NCI-H446 treated with DMSO at 0.1 percent for 48 hours (cell line): ENCODE data around the gene NTRK2.

ENCODE experiments used
- DNase-seq: peaks from one replicate; lab custom pipeline; 2025; lab: John Stamatoyannopoulos, UW

Gene NTRK2

DNA sequence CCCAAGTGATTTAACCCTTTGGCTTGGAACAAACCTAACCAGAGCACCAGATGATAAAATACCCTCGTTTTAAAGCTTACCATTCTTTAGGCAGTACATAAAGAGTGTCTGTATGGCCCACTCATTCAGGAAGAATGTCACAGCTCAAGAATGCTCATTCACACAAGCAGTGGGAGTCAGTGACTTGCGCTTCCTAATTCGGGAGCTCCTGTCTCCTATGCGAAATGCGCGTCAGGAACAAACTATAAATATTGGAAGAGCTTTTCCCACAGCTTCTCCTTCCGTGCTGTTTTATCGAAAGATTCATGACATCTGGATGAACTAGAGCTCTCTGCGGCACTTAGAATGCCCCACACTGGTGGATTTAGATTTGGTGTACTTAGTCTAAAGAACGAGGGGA, 66.6 kb downstream of the NTRK2 start:
- DNase-seq: no peak

DNA sequence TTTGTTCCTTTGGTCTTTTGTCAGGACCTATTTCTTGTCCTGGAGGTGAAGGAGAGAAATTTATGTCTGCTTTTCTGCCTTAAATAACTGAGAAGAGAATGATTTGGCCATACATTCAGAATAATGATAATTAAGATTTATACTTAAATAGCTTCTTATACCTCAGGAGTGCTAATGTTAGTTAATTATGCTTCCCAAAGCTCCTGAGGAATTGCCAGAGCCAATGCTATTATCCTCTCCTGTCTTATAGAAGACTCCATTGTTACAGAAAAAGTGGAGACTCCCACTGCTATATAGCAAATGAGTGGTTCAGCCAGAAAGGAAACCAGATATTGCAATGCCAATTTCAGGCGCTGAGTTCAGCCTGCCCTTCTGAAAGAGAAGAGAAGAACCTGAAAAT, 67.0 kb downstream of the NTRK2 start:
- DNase-seq: no peak

DNA sequence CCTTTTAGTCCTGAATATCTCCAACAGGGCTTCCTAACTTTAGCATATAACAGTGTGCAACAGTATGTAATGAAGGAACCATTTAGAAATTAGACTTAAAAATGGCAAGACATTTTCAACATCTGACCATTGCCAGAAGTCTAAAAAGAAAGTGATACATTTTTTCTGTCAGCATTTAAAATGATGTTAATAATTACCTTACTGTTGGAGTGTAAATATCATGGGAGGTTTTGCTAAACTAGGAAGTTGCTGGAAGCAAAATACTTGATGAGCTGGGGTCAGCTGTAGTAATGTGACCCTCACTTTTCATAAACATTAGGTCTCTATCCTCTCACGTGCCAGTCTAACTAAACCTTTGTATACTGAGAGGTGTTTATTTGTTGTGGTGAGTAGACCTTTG, 68.8 kb downstream of the NTRK2 start:
- no peak for DNase-seq

DNA sequence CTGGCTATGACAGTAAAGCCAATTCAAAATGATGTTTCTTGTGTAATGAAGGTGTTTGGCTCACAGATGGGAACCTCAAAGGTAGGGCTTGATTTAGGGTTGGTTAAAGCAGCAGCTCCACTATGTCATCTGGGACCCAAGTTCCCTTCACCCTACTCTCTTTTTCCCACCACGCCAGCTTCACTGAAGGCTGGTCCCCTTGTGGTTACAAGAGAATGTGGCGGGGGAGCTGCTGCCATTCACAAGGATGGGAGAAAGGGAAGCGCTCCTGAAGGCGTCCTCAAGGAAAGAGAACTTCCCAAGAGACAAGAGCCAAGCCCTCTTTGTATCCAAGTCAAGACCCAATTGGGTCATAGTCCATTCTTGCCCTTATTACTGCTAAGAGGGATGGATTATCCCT, 72.7 kb downstream of the NTRK2 start:
- DNase-seq: no peak

DNA sequence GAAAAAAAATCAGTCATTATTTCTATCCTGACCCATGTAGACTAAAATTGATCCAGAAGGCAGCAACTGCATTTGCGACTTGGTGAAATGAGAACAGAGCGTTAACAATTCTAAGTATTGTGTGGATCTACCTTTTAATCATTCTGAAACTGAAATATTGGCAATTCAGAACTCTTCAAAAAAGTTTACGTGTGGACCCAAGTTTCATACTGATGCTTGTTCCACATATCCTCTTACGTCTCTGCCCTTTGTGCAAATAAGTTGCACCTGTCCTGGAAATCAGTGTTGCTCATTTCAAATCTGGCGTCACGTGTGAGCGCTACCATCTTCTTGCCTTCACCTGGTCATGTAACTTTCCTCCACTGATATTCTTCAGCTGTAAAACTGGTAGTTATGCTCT, 74.7 kb downstream of the NTRK2 start:
- no peak for DNase-seq

DNA sequence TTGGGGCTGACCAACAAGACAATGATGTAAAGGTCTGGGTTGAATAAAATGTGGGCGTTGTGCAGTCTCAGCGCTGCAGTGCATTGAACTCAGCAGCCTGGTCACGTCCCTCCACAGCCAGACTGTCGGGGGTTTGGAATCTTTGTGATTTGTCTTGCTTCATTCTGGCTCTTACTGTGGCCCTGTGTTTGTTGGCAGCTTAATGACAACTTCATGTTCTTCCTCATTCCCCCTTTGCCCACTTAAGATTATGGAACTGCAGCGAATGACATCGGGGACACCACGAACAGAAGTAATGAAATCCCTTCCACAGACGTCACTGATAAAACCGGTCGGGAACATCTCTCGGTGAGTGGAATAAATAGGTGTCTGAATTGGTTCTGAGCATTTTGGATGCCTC, 75.2 kb downstream of the NTRK2 start:
- no peak for DNase-seq

DNA sequence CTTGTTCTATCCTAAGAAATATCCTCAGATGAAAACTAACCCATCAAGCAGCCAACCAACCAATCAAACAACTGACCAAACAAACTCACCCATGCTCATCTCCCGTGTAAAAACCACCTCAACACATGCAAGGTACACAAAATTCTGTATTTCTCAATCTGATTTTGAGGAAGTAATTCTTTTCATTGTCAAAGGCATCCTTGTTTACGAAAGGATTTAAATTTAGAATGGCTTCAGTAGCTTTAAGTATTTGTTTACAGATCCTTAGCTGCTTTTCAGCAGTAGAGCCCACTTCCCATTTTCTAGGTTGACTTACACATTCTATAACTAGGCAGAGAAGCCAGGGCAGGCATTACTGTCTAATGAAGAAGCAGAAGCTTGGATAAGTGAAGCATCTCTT, 78.6 kb downstream of the NTRK2 start:
- DNase-seq: no peak

DNA sequence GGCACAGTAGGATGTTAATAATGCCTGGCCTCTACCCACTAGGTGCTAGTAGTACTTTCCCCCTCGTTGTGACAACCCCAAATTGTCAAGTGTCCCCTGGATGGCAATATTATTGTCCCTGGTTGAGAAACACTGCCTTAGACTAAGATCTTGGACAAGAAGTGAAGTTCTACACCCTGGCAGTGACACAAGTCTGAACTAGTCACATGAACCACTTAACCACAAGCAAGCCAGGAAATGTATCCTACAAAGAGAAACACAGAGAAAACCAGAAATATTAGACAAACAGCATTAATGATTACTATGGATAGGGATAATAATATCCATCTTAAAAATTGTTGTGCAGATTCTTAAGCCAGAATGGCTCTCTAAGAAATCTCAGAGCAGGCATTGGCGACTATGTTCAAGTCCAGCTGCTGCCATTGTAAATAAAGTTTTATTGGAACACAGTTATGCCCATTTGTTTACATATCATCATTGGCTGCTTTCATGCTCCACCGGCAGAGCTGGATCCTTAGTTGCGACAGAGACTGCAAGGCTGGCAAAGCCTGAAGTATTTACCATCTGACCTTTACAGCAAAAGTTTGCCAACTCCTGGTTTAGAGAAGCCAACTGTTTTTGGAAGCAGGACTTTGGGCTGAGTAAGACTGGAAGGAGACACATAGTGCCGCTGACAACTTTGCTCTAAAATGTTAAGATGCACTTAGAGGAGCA, 80.8 kb downstream of the NTRK2 start:
- DNase-seq: no peak

DNA sequence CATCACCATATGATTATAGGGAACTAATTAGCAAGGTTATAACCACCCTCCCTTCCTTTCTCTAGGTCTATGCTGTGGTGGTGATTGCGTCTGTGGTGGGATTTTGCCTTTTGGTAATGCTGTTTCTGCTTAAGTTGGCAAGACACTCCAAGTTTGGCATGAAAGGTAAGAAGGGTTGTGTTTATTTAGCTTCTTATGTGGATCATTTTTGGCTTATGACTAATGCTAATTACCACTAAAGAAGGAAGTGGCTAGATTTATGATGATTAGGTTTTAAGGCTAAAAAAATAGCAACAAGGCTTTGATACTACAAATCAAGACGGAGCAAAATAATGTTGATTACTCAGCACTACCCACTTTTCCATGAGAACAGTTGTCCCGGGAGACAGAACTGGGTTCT, 82.4 kb downstream of the NTRK2 start:
- DNase-seq: no peak

DNA sequence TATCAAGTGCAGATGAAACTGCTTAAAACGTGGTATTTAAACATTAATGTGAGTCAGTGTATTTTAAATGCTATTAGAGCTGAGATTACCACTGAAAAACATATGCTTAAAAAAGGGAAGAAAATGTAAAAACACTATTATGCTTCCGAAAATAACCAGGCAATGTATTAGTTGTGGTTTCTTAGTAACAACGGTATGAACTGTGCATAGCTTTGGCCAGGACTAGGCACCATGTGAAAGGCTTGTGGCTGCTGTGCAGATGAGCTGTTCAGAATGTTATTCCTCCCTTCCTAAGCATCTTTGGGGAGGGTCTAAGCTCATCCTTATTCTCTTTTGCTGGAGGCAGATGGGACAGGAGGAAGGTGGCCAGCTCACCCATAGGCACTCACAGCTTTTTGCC, 84.9 kb downstream of the NTRK2 start:
- DNase-seq: no peak

DNA sequence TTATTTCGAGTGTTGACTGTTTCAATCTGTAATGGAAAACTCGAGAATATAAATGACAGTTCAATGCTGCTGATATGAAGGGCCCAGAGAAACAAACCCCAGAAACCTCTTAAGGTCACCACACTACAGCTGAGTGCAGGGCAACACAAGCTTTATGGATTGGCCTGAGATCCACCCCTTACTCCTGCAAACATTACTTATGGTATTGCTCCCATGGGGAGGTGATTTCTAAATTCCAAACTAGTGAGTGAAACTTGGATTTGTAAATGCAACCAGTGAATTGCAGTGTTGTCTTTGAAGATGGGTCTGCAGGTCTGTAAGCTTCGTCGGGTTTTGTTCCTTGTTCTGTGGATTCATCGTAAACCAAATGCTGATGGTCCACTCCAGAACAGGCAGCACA, 85.4 kb downstream of the NTRK2 start:
- DNase-seq: no peak

DNA sequence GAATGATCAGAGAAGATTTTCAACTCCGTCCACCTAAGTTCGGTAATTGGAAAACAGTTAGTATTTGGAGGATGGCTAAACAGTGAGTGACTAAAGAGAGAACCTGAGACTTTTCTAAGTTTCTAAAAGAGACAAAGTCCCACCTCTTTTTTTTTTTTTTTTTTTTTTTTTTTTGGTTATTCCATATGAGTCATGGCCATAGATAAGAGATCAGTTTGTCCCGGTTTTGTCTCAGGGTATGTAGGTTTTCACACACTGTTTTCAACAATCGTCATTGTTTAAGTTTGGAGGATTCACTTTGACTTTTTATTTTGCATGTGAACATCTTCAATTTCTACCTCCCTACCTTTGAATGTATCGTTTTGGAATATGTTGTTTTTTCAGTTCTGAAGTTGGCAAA, 85.9 kb downstream of the NTRK2 start:
- DNase-seq: no peak

DNA sequence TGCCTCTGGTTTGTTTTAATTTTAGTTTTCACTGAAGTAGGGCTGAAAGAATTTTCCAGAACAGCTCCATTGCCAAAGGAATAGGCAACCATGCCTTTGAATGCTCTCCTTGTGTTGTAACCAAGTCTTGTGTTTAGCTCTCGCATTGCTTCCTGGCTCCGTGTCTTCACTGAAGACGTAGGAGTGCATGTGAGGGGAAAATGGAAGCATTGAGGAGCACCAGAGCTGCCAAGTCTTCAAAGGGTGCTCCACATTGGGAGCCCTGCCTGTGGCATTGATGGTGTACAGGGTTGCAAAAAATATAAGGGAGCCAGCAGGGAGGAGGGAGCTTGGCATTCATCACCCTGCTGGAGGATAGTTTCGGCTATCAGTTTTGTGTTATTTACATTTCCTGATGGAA, 86.6 kb downstream of the NTRK2 start:
- no peak for DNase-seq

DNA sequence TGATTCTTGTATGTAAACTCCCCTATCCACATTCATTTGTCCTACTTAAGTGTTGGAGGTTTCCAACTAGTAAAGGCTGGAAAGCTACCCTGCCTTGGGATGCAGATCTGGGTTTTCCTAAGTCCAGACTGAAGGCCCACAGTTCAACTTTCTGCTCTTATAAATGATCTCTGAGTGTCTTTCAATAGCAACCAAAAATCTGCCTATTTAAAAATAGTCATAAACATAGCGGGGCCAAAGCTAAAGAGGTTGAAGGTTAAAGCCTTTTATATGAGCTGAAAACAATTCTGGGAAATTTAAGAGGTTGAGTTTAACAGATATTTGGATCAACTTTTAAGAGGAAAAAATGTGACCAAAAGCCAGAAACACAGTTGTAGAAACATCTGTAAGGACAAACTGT, 87.2 kb downstream of the NTRK2 start:
- DNase-seq: no peak

DNA sequence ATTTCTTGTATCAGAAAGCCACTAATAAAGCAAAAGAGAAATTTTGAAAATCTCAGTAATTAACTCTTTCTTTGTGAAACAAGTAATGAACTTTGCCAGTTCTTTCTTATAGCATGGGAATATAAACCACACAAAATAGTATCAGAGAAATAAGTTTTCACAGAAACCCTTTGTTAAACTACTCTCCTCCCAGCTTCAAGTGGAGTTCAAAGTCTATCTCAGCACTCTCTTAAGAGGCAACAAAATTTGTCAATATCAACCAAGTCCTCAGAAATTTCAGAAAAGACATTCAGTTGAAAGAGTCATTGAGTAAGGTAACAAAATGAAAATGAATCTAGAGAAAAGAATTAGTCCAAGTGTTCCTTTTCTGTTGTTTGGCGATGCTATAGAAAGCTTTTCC, 89.3 kb downstream of the NTRK2 start:
- no peak for DNase-seq

DNA sequence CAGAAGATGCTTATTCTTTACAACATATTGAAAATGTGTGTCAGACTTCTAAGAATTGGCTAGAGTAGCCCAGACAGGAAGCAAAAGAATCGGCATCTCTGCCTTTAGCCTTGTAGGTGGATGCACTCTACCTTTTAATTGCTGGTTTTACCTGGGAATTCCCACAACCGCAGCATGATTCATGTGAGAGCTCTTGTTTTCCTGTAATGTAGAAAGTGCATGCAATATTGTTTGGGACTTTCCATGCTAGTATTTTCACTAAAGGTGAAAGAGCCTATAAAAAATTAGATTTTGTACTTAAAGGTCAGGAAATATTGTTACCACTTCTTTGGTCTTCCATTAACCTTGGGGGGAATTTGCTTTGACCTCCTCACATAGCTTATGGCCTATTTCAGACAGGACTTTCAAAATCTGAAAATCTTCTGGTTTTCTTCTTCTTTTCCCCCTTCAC, 89.8 kb downstream of the NTRK2 start:
- DNase-seq: no peak

DNA sequence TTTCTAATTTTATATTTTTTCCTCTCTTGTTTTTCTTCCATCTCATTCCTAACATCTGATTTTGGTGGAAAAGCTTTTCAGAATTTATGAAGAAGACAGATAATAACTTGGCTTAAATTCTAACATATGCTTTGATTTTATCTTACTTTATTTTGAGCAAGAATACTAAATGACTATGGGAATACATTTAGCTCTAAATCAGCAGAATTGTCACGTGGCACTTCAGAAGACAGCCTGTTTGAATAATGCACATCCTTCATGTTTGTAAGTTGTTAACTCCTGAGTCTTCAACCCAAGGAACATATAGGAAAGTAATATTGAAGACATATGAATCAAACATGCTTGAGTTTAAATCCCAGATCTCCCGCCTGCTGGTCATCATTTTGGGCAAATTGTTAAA, 90.3 kb downstream of the NTRK2 start:
- no peak for DNase-seq

DNA sequence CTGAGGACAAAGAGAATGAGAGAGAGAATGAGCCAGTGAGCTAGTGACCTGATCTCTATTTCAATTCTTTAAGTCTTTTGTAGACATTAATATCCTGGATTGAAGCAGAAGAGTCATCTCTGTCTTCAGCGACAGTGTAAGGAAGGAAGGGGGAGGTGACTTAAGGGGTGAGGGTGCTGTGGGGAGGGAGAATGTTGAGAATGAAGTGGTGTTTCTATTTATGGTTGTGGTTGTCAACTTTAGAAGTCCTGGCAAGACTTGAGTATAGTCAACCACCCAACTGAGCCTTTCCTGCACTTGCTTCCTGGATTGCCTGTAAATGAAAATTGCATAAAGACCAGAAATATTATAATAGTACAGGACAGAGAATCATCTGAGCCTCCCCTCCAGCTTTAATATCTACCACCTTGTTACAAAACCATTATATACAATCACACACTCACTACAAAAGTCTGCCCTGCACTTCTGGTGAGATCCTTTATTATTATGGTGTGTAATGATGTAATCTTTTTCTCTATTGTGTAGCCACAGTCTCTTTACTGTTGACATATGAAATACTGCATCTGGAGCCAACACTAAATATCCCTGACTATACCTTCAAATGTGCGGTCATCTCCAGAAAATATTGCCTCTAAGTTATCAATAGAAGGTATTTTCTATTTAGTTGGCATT, 91.7 kb downstream of the NTRK2 start:
- no peak for DNase-seq

DNA sequence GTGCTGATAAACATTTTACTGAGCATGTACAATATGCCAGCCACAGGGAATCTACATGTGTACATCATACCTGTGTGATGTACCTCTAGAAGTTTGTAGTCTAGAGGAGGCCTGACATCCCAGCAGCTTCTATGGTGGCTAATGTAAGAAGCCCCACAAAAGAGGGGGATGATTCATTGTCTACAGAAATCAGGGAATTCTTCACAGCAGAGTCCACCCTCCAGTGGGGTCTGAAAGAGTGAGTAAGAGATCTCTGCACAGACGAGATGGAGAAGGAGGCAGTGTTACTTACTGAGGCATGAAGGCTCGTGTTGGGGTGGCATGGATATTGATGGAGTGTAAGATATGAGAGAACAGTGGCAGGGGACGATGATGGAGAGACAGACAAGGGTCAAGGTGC, 103.0 kb downstream of the NTRK2 start:
- no peak for DNase-seq

DNA sequence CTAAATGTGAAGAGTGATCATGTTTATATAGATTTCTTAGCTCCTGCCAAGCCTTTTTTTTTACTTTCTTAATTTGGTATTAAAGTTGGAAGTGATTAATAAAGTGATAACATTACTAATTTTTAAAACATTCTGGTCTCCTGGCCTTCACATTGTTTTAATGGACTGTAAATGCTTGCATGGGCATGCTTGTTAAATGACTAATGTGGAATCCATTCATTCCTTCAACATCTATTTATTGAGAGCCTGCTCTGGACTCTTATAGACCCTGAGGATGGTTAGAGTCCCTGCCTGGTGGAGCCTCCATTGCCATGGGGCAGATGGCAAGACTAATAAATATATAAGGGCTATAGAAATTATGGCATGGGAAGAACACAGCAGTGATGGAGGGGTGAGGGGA, 103.5 kb downstream of the NTRK2 start:
- no peak for DNase-seq

DNA sequence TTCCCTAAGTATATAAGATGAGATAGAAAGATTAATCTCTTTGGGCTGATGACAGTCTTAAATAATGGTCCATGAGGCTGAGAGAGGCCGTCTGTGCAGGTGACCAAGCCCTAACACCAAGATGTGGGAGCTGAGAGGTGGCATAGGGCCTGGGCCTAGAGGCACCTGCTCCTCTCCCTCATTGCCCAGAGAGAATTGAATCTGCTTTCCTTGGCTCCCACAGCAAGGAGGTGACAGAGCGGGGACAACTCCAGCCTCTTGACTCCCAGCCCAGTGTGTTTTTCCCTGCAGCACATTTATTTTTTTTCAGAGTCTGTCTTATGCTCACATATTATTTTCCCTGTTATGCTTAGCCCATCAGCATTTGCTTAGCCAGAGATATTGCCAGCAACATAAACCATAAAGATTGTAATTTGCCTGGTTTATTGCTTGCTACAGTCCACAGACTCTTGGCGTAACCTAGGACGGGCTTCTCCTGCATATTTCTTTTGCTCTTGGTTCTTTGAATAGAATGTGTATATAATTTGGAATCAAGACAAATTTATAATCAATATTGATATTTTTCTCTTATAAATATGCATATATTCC, 105.6 kb downstream of the NTRK2 start:
- no peak for DNase-seq

DNA sequence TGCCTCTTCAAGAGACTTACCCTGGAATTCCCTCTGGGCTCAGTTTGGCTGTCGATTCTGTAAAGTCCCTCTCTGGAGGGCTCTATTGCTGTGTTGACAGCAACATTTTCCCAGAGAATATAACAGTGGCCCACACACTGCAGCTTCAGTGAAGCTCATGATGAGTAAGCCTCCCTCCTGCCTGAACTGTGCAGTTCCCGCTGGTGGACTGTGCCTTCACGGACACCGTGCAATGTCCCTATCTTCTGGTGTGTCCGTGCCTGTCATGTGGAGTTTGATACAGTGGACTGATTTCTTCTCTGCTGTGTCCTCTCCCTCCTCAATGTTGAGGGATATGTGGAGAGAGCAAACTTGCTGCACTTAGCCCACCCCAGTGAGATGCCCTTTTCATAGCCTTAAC, 109.0 kb downstream of the NTRK2 start:
- no peak for DNase-seq

DNA sequence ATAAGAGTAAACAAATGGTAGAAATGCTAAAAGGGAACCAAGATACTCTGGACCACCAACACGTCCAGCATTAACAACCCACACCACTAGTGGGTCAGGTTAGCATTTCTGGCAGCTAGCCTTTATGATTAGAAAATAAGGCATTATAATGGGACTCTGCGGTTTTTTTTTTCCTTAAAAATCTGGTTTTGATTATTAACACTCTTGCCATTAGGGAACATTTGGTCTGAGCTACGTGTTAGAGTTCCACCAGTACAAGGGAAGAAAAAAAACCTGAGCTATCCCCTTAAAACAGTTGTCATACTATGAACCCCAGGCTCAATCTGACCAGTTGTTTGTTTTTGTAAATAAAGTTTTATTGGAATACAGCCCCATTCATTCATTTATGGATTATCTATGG, 110.4 kb downstream of the NTRK2 start:
- no peak for DNase-seq

DNA sequence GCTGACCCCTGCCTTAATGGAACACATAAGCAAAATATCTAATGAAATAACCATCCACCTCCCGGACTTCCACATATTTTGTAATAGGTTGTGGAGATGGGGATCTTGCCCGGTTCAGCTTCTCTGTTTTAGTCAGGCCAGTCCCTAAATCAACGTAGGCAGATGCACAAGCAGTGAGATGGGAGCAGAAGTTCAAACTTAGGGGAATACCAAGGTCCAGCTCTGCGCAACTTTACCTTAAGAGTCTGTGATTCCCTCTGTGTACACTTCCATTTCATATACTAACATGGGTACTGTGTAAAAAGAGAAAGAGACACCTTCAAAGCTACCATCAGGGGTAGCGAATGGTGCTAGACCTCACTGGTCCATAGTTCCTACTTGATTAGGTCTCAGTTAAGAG, 110.9 kb downstream of the NTRK2 start:
- no peak for DNase-seq
